ENCODE results near the gene ESYT1.

ESYT1 gene

DNA sequence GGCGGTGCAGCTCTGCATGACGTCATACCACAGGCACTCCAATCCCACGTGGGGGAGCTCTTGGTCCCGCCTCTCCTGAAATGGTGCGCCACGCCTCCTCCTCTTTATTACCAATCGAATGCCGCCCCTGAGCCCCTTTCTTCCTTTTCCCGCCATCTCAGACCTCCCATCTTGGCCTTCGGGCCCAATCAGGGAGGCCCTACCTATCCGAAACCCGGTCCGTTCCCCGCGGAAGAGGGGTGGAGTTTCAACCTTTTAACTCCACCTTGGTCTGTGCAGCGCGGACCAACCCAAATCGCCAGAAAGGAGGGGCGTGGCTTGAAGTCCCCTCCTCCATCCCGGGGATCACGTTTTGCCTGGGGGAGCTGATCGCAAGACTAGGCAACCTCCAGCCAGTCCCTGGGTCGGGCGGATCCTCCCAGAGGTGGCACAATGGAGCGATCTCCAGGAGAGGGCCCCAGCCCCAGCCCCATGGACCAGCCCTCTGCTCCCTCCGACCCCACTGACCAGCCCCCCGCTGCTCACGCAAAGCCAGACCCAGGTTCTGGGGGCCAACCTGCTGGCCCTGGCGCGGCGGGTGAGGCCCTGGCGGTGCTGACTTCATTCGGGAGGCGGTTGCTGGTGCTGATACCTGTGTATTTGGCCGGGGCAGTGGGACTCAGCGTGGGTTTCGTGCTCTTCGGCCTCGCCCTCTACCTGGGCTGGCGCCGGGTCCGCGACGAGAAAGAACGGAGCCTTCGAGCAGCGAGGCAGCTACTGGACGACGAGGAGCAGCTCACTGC, at the start of gene ESYT1:
Gene ESYT1 (plus strand): TSS at position 380 of the 782 bp plus-strand sequence. CDS start 53 bp downstream, at position 433.
- peaks cover 65% of the 10 kb centered on the region for H3K4me1 Mint-ChIP-seq
- peaks cover 41% of the 10 kb centered on the region for H3K36me3 Mint-ChIP-seq (ENCODE audit: insufficient read depth)
- H3K27me3 Mint-ChIP-seq: no peaks in the 10 kb centered on the region
- H3K27ac Mint-ChIP-seq (ENCODE audit: low read depth): peak within 1 kb of the TSS; percentile 97
- DNase-seq (ENCODE audit: low spot score in 2 of 2) (peak; percentile 85 to 98), ATAC-seq (replicated peaks; ENCODE audit: extremely low read depth, poor library complexity, severe bottlenecking) (peak; percentile 95)
- H3K4me3 Mint-ChIP-seq: peak within 1 kb of the TSS; percentile 97
- H3K9me3 Mint-ChIP-seq: no peaks in the 10 kb centered on the region

DNA sequence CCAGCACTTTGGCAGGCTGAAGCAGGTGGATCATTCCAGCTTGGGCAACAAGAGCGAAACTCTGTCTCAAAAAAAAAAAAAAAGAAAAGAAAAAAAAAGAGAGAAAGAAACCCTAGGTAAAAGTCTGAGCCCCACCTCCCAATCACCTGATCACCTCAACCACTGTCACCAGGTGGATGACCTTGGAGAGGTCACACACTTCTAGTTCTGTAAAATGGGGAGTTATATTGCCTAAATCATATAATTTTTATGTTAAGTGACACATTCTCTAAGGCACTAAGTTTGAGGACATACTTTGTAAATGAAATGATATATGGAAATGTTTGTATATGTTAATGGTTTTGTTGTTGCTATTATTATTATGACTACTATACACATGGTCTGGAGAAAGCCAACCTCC, 49.6 kb upstream of the ESYT1 start:
- DNase-seq (ENCODE audit: low spot score in 2 of 2) (no peak), ATAC-seq (replicated peaks; ENCODE audit: extremely low read depth, poor library complexity, severe bottlenecking) (no peak)
- Mint-ChIP-seq H3K27me3 (peaks cover 17% of the 10 kb centered on the region), H3K36me3 (ENCODE audit: insufficient read depth) (peaks cover 8% of the 10 kb centered on the region), H3K4me3 (peak overlapping the region; percentile 78), H3K4me1 (peaks cover 13% of the 10 kb centered on the region), H3K27ac (ENCODE audit: low read depth) (no peak overlapping the region), H3K9me3 (no peaks in the 10 kb centered on the region)

DNA sequence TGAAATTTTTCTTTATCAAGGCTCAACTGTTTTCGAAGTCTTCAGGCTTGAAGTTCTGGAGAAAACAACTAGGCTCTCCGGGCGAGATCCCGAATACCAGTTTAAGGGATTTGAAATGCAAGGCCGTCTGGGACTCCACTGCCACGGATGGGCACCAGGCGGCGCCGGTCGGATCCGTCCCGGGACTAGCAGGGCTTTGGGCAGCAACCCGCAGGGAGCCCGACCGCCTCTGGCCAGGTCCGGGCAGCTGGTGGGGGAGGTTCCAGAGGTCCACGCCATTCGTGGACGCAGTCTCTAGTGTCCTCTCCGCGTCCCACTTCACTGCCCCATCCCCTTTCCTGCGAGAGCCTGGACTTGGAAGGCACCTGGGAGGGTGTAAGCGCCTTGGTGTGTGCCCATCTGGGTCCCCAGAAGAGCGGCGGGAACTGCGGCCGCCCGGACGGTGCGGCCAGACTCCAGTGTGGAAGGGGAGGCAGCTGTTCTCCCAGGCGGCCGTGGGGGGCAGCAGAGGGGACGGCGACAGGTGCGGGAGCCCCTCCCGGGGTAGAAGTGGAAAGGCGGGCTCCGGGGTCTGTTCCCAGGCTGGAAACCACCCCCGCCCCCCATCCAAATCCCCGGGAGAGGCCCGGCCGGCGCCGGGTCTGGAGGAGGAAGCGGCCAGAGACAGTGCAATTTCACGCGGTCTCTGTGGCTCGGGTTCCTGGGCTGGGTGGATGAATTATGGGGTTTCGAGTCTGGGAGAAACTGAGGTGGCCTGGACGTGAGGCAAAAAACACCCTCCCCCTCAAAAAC, 48.9 kb upstream of the ESYT1 start:
- peak in 1 of 2 donors; percentile 18 for DNase-seq (ENCODE audit: low spot score in 2 of 2)
- peaks cover 13% of the 10 kb centered on the region for H3K4me1 Mint-ChIP-seq
- H3K27me3 Mint-ChIP-seq: peaks cover 24% of the 10 kb centered on the region
- peak overlapping the region; percentile 78 for H3K4me3 Mint-ChIP-seq
- no peak overlapping the region for H3K27ac Mint-ChIP-seq (ENCODE audit: low read depth)
- no peaks in the 10 kb centered on the region for H3K9me3 Mint-ChIP-seq
- H3K36me3 Mint-ChIP-seq (ENCODE audit: insufficient read depth): peaks cover 8% of the 10 kb centered on the region
- ATAC-seq (replicated peaks; ENCODE audit: extremely low read depth, poor library complexity, severe bottlenecking): peak; percentile 73

GRCh38 chr12:56079723-56080555, 48.1 kb upstream of the ESYT1 start, which contains the start of gene ERBB3:
Gene ERBB3, plus strand, starts transcription at chr12:56080165. Its CDS starts 136 bp downstream, at chr12:56080301.
- ATAC-seq (replicated peaks; ENCODE audit: extremely low read depth, poor library complexity, severe bottlenecking): peak; percentile 63
- DNase-seq (ENCODE audit: low spot score in 2 of 2): peak; percentile 11 to 20
- peaks cover 26% of the 10 kb centered on the region for H3K27me3 Mint-ChIP-seq

DNA sequence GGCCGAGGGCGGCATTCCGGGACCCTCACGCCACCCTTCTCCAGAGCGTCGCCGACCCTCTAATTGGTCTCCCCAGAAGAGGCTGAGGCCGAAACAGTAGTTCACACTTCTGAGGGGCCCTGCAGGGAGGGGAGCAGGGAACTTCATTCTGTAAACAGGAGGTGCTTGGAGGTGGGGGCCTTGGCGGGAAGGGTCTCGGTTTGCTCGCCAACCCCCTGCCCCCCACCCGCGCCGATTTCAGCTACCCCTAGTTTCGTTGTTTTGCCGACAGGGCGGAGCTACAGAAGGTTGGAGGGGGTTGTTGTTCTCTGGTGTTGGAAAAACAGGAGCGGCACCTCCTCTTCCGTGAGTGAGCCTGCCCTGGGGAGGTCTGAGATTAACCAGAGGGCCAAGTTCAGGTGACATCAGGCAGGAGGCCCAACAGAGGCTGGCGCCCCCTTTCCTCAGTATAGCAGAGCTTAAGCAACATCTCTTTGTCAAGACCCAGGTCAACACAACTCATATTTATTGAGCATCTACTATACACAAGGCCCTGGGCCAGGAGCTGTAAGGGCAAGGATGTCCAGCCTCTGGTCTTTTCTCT, 47.4 kb upstream of the ESYT1 start:
- Mint-ChIP-seq H3K36me3 (ENCODE audit: insufficient read depth) (peaks cover 8% of the 10 kb centered on the region), H3K4me3 (peak overlapping the region; percentile 78), H3K27ac (ENCODE audit: low read depth) (no peak overlapping the region), H3K9me3 (no peaks in the 10 kb centered on the region), H3K4me1 (peaks cover 13% of the 10 kb centered on the region), H3K27me3 (peaks cover 26% of the 10 kb centered on the region)
- DNase-seq (ENCODE audit: low spot score in 2 of 2): no peak
- no peak for ATAC-seq (replicated peaks; ENCODE audit: extremely low read depth, poor library complexity, severe bottlenecking)

More at GRCh38 chr12:56079723-56080555, 48.1 kb upstream of the ESYT1 start, which contains the start of gene ERBB3:
- Mint-ChIP-seq H3K9me3 (no peaks in the 10 kb centered on the region), H3K27ac (ENCODE audit: low read depth) (no peak within 1 kb of the TSS), H3K4me1 (peaks cover 13% of the 10 kb centered on the region), H3K4me3 (peak within 1 kb of the TSS; percentile 78), H3K36me3 (ENCODE audit: insufficient read depth) (peaks cover 8% of the 10 kb centered on the region)

DNA sequence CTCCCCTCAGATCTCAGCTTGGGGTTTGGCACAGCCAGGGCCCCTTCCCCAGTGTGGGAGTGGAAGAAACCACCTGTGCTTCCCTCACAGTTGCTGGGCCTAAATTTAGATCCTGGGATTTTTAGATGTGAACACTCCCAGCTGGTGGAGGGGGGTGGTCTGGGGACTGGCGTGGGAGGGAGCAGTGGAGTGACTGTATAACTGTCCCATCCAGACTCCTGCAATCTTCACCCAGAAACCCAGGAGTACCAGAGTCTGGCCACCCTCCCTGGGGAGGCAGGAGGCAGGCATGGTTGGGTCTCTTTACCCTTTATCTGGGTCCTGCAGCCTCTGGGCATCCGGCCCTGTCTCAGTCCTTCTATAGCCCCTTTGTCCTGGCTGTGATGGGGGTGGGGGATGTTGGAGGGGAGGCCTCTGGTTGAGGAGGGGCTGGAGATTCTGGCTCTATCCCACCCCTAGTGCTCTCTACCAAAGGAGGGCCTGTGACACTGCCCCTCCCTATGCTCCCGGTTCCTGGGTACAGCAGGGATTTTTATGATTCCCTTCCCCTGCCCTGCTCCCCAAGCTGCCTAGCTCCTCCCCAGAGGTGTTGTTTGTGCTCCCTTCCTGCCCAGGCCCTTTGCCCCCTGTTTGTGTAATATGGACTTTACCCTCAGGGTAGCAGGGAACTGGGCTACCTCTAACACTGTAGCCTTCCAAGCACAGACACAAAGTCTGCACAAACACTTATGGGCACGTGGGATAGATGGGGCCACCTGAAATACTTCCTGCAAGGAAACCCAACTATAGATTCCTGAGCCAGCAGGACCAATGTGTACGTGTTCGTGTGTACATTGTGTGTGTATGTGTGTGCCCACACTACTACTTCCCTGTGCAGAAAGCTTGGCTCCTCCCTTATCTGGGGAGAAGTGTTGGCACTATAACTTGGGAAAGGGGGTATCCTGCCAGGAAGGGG, 46.4 kb upstream of the ESYT1 start:
- H3K9me3 Mint-ChIP-seq: no peaks in the 10 kb centered on the region
- H3K36me3 Mint-ChIP-seq (ENCODE audit: insufficient read depth): peaks cover 8% of the 10 kb centered on the region
- no peak overlapping the region for H3K27ac Mint-ChIP-seq (ENCODE audit: low read depth)
- H3K4me1 Mint-ChIP-seq: peaks cover 13% of the 10 kb centered on the region
- peaks cover 26% of the 10 kb centered on the region for H3K27me3 Mint-ChIP-seq
- peak overlapping the region; percentile 78 for H3K4me3 Mint-ChIP-seq
- ATAC-seq (replicated peaks; ENCODE audit: extremely low read depth, poor library complexity, severe bottlenecking) (no peak), DNase-seq (ENCODE audit: low spot score in 2 of 2) (no peak)

DNA sequence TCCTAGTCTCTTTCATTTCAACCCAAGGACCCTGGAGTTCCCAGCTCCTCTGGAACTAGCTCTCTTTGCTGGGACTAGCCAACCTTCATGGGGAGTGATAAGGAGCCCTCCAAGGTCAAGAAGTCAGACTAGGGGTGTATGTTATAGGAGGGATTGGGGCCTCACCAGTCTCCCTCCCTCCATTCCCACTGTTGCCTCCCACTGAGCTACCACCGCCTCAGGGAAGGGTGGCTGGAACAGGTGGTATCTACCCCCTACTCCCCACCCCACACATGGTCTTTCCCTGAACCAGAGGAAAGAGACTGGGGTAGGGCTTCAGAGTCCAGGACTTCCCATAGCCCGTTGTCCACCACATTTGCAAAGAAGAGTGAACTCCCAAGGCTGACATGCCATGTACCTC, 45.7 kb upstream of the ESYT1 start:
- Mint-ChIP-seq H3K27ac (ENCODE audit: low read depth) (no peak overlapping the region), H3K9me3 (no peaks in the 10 kb centered on the region), H3K36me3 (ENCODE audit: insufficient read depth) (peaks cover 8% of the 10 kb centered on the region), H3K4me3 (no peak overlapping the region), H3K27me3 (peaks cover 26% of the 10 kb centered on the region), H3K4me1 (peaks cover 13% of the 10 kb centered on the region)
- no peak for ATAC-seq (replicated peaks; ENCODE audit: extremely low read depth, poor library complexity, severe bottlenecking)
- DNase-seq (ENCODE audit: low spot score in 2 of 2): no peak

DNA sequence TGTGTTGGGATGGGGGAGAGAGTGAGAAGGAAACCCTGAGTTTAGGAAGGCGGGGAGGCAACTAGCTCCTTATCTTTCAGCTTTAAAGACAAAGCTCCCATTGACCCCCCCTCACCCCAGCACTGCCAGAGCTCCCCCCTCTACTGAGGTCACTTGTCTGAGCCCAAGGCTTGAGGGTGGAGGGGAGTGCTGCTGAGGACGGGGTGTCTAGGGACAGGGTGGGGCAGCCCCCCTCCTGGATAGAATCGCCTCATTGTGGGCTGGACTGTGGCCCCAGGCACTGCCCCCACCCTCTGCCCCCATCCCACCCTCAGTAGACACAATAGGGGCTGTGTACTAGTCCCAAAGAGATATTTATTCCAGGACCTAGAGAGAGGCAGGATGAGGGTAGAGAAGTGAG, 45.1 kb upstream of the ESYT1 start:
- H3K9me3 Mint-ChIP-seq: no peaks in the 10 kb centered on the region
- H3K4me1 Mint-ChIP-seq: peaks cover 13% of the 10 kb centered on the region
- H3K27ac Mint-ChIP-seq (ENCODE audit: low read depth): no peak overlapping the region
- H3K36me3 Mint-ChIP-seq (ENCODE audit: insufficient read depth): peaks cover 8% of the 10 kb centered on the region
- ATAC-seq (replicated peaks; ENCODE audit: extremely low read depth, poor library complexity, severe bottlenecking) (no peak), DNase-seq (ENCODE audit: low spot score in 2 of 2) (no peak)
- no peak overlapping the region for H3K4me3 Mint-ChIP-seq
- peaks cover 26% of the 10 kb centered on the region for H3K27me3 Mint-ChIP-seq

- ATAC-seq (replicated peaks; ENCODE audit: extremely low read depth, poor library complexity, severe bottlenecking): no peak
- H3K4me1 Mint-ChIP-seq: peaks cover 9% of the 10 kb centered on the region
- no peak overlapping the region for H3K4me3 Mint-ChIP-seq
- DNase-seq (ENCODE audit: low spot score in 2 of 2): no peak
- H3K36me3 Mint-ChIP-seq (ENCODE audit: insufficient read depth): peaks cover 4% of the 10 kb centered on the region
- H3K27ac Mint-ChIP-seq (ENCODE audit: low read depth): no peak overlapping the region
- peaks cover 26% of the 10 kb centered on the region for H3K27me3 Mint-ChIP-seq
- H3K9me3 Mint-ChIP-seq: no peaks in the 10 kb centered on the region
Observed at GRCh38 chr12:56084958-56085543, 43.0 kb upstream of the ESYT1 start.

DNA sequence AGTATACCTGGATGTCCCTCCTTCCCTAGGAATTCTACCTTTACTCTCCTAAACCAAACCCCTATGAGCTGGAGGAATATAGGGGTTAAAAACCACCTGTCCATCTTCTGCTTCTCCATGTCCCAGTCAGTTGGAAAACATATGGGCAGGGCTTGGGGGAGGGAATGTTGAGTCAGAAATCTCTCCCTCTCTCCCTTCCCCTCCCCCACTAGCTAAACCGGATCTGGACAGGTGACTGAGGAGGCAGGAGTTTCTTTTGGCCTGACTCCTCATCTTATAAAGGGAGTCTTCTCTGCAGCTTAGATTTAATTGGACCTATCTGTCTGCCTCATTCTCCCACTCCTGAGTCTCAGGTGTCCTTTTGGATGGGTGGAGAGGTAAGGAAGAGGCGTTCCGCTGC, 42.0 kb upstream of the ESYT1 start:
- no peaks in the 10 kb centered on the region for H3K9me3 Mint-ChIP-seq
- ATAC-seq (replicated peaks; ENCODE audit: extremely low read depth, poor library complexity, severe bottlenecking) (no peak), DNase-seq (ENCODE audit: low spot score in 2 of 2) (no peak)
- no peak overlapping the region for H3K4me3 Mint-ChIP-seq
- H3K36me3 Mint-ChIP-seq (ENCODE audit: insufficient read depth): peaks cover 2% of the 10 kb centered on the region
- no peak overlapping the region for H3K27ac Mint-ChIP-seq (ENCODE audit: low read depth)
- H3K27me3 Mint-ChIP-seq: peaks cover 22% of the 10 kb centered on the region
- H3K4me1 Mint-ChIP-seq: peaks cover 1% of the 10 kb centered on the region

DNA sequence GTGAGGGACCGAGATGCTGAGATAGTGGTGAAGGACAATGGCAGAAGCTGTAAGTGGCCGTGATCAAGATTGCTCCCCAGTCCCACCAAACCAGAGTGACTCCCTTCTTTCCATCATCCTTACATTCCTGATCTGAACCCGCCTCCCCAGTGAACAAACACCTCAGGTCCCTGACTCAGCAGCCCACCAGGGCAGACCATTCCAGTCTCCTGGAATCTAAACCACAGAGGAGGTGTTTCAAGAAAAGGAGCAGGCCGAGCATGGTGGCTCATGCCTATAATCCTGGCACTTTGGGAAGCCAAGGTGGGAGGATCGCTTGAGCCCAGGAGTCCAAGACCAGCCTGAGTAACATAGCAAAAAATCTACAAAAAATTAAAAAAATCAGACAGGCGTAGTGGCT, 41.5 kb upstream of the ESYT1 start:
- no peaks in the 10 kb centered on the region for H3K4me1 Mint-ChIP-seq
- H3K27me3 Mint-ChIP-seq: peaks cover 17% of the 10 kb centered on the region
- H3K27ac Mint-ChIP-seq (ENCODE audit: low read depth): no peak overlapping the region
- ATAC-seq (replicated peaks; ENCODE audit: extremely low read depth, poor library complexity, severe bottlenecking) (no peak), DNase-seq (ENCODE audit: low spot score in 2 of 2) (no peak)
- no peaks in the 10 kb centered on the region for H3K9me3 Mint-ChIP-seq
- H3K4me3 Mint-ChIP-seq: no peak overlapping the region
- peaks cover 2% of the 10 kb centered on the region for H3K36me3 Mint-ChIP-seq (ENCODE audit: insufficient read depth)

Data from central memory CD8-positive, alpha-beta T cell (primary cell).